HEK293T (cell line): ENCODE data around the gene L3MBTL1.

ENCODE experiments used
- CTCF ChIA-PET: fragments of 350-600 bp; formaldehyde crosslinking; extraction: SDS; loops from one replicate; lab custom pipeline; 2021; ENCODE audit warnings: antibody characterized with exemption, inconsistent platforms; lab: Yijun Ruan, JAX
- POLR2A ChIA-PET: fragments of 350-600 bp; formaldehyde crosslinking; extraction: SDS; loops from one replicate; lab custom pipeline; 2020; ENCODE audit warnings: antibody characterized with exemption, inconsistent platforms; lab: Yijun Ruan, JAX
- DNase-seq: peaks from one replicate; pipeline ENCODE4 v3.0.0; 2012; ENCODE audit warnings: mixed read lengths; ENCODE audit errors: extremely low spot score
- BHLHE40 ChIP-seq: fragments of 450-650 bp; IDR thresholded peaks from 2 replicates; pipeline ENCODE4 v1.6.1; 2016; ENCODE audit warnings: mild to moderate bottlenecking, moderate library complexity, borderline replicate concordance
- CTBP1 ChIP-seq: fragments of 450-650 bp; IDR thresholded peaks from 2 replicates; pipeline ENCODE4 v1.6.1; 2016; ENCODE audit warnings: borderline replicate concordance
- ELF4 ChIP-seq: fragments of 450-650 bp; IDR thresholded peaks from 2 replicates; pipeline ENCODE4 v1.6.1; 2017; ENCODE audit warnings: antibody characterized with exemption
- FOXA1 ChIP-seq: fragments of 450-650 bp; IDR thresholded peaks from 2 replicates; pipeline ENCODE4 v1.6.1; 2016; ENCODE audit warnings: mild to moderate bottlenecking
- FOXK2 ChIP-seq: fragments of 450-650 bp; IDR thresholded peaks from 2 replicates; pipeline ENCODE4 v1.6.1; 2016; ENCODE audit warnings: mild to moderate bottlenecking
- FOXM1 ChIP-seq: fragments of 450-650 bp; IDR thresholded peaks from 2 replicates; pipeline ENCODE4 v1.6.1; 2017; ENCODE audit warnings: mild to moderate bottlenecking, borderline replicate concordance
- LEF1 ChIP-seq: fragments of 450-650 bp; IDR thresholded peaks from 2 replicates; pipeline ENCODE4 v1.6.1; 2017; ENCODE audit warnings: mild to moderate bottlenecking, borderline replicate concordance
- SP1 ChIP-seq: fragments of 450-650 bp; IDR thresholded peaks from 2 replicates; pipeline ENCODE4 v1.6.1; 2017
- TF ChIP-seq, protein P1 (sequence below): fragments of 450-650 bp; IDR thresholded peaks from 2 replicates; pipeline ENCODE4 v1.6.1; 2016

Gene L3MBTL1

DNA sequence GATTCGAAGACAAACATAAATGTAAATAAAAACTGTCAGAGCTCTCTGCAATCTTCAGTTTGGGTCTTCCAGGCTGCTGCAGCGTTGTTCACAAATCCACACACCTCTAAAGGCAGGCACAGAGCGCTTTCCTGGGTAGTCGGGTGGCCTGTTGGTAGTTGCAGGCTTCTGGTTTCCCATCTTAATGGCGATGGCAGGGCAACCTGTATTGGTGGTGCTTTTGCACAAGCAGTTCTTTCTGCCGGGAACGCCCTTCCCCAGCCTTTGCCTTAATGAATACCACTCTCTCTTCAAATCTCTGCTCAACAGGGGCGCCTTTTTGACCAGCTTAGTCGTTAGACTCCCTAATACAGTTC is 82.5 kb downstream of the L3MBTL1 start:
- POLR2A ChIA-PET = interaction anchor here (1.3 to 1.5 kb wide), 2 partner anchors 10 to 33 kb away, joined by 6 to 9 read pairs; no protein-coding TSS in a partner anchor
- peak; percentile 27 for DNase-seq
- CTCF ChIA-PET = interaction anchor here (0.9 kb wide), 1 partner anchor 141 kb away, joined by 3 read pairs; no protein-coding TSS in a partner anchor
- TF ChIP-seq FOXM1 = no peak
- TF ChIP-seq LEF1 = no peak
- TF ChIP-seq SP1 = no peak
- no peak for TF ChIP-seq ELF4
- no peak for TF ChIP-seq CTBP1
- TF ChIP-seq, protein P1, sequence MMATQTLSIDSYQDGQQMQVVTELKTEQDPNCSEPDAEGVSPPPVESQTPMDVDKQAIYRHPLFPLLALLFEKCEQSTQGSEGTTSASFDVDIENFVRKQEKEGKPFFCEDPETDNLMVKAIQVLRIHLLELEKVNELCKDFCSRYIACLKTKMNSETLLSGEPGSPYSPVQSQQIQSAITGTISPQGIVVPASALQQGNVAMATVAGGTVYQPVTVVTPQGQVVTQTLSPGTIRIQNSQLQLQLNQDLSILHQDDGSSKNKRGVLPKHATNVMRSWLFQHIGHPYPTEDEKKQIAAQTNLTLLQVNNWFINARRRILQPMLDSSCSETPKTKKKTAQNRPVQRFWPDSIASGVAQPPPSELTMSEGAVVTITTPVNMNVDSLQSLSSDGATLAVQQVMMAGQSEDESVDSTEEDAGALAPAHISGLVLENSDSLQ = no peak
- TF ChIP-seq FOXA1 = no peak

- ChIA-PET CTCF (interaction anchor here (0.9 kb wide), 1 partner anchor 142 kb away, joined by 3 read pairs; no protein-coding TSS in a partner anchor), POLR2A (interaction anchor here (0.6 to 1.5 kb wide), 12 partner anchors 9 to 133 kb away, joined by 3 to 9 read pairs (median 4); partner anchors contain the start of genes MYBL2 and SRSF6)
- peak; percentile 93 for DNase-seq
- TF ChIP-seq, protein P1 = peak; percentile 76
- 0 out of 2 replicates have a peak, but pooled peaks have one; percentile 45 for TF ChIP-seq CTBP1
- peak; percentile 81 for TF ChIP-seq BHLHE40
- TF ChIP-seq ELF4 = no peak
- no peak for TF ChIP-seq FOXK2
- TF ChIP-seq FOXM1 = peak; percentile 97
Measured at GRCh38 chr20:43590392-43591303, 83.2 kb downstream of the L3MBTL1 start, which contains the start of gene IFT52. Gene IFT52, plus strand, starts transcription at chr20:43590937. Its CDS starts 3,762 bp downstream, at chr20:43594699.
